Measurements from ENCODE around the gene IFIH1.
A peak's percentile ranks its signal among the peaks of the same experiment; 100 is the strongest.

IFIH1 gene

GRCh38 chr2:162327134-162327769, 8.8 kb upstream of the IFIH1 start:
- H3K4me3 ChIP-seq (ENCODE audit: low read length) = no peak overlapping the region
- DNase-seq (ENCODE audit: low read depth) = no peak
- TF ChIP-seq CTCF (conservative IDR thresholded peaks at IDR 0.05; ENCODE audit: low read length) = peak; percentile 51

GRCh38 chr2:162324953-162325352, 6.5 kb upstream of the IFIH1 start:
- DNase-seq (ENCODE audit: low read depth) = no peak
- H3K4me3 ChIP-seq (ENCODE audit: low read length) = no peak overlapping the region
- no peak for TF ChIP-seq CTCF (conservative IDR thresholded peaks at IDR 0.05; ENCODE audit: low read length)

- H3K4me3 ChIP-seq (ENCODE audit: low read length) = no peak overlapping the region
- no peak for TF ChIP-seq CTCF (conservative IDR thresholded peaks at IDR 0.05; ENCODE audit: low read length)
- DNase-seq (ENCODE audit: low read depth) = no peak
Observed at GRCh38 chr2:162320864-162321517, 2.5 kb upstream of the IFIH1 start.

GRCh38 chr2:162317861-162318327, 590 bp downstream of the IFIH1 start:
- H3K4me3 ChIP-seq (ENCODE audit: low read length) = peak overlapping the region; percentile 84
- TF ChIP-seq CTCF (conservative IDR thresholded peaks at IDR 0.05; ENCODE audit: low read length) = no peak
- DNase-seq (ENCODE audit: low read depth) = peak; percentile 14

- peak overlapping the region; percentile 84 for H3K4me3 ChIP-seq (ENCODE audit: low read length)
- no peak for DNase-seq (ENCODE audit: low read depth)
- TF ChIP-seq CTCF (conservative IDR thresholded peaks at IDR 0.05; ENCODE audit: low read length) = no peak
Observed at GRCh38 chr2:162317058-162317742, 1.3 kb downstream of the IFIH1 start.

GRCh38 chr2:162316590-162316989, 1.9 kb downstream of the IFIH1 start:
- no peak for DNase-seq (ENCODE audit: low read depth)
- H3K4me3 ChIP-seq (ENCODE audit: low read length) = no peak overlapping the region
- TF ChIP-seq CTCF (conservative IDR thresholded peaks at IDR 0.05; ENCODE audit: low read length) = no peak

Data from AG10803 (cell line).